HUES64 (cell line): ENCODE measurements around the gene NR2C2.
"Not testable (repeated sequence)": the region's sequence is repeated elsewhere in the genome, so short reads cannot be mapped to it uniquely, and the experiment has no call there.

Source experiments
- H3K27ac ChIP-seq: 2 replicates; pipeline ENCODE4 v1.7.0; 2013; ENCODE audit warnings: low read depth, low read length, inconsistent platforms
- H3K27me3 ChIP-seq: 2 replicates; pipeline ENCODE4 v1.6.1; 2013; ENCODE audit warnings: mild to moderate bottlenecking, low read length; ENCODE audit not compliant: insufficient read depth
- H3K36me3 ChIP-seq: 2 replicates; pipeline ENCODE4 v1.6.1; 2013; ENCODE audit warnings: mild to moderate bottlenecking, low read length; ENCODE audit not compliant: insufficient read depth
- H3K4me1 ChIP-seq: 2 replicates; pipeline ENCODE4 v1.6.1; 2013; ENCODE audit warnings: mild to moderate bottlenecking, low read length, moderate library complexity; ENCODE audit not compliant: insufficient read depth
- H3K4me3 ChIP-seq: 2 replicates; pipeline ENCODE4 v1.5.1; 2013; ENCODE audit warnings: mild to moderate bottlenecking, low read length, moderate library complexity
- H3K9ac ChIP-seq: 2 replicates; pipeline ENCODE4 v1.6.1; 2013; ENCODE audit warnings: mild to moderate bottlenecking, low read depth, low read length
- H3K9me3 ChIP-seq: 2 replicates; pipeline ENCODE4 v1.6.1; 2013; ENCODE audit warnings: low read depth, low read length; ENCODE audit not compliant: insufficient read depth
- WGBS: fragments of 150-250, 120-280 bp; methylation state at CpG from one replicate; pipeline ENCODE4 v1.1.7; 2013; ENCODE audit warnings: missing lambda C conversion rate; 5-methylcytosine and 5-hydroxymethylcytosine counted together

The NR2C2 gene

DNA sequence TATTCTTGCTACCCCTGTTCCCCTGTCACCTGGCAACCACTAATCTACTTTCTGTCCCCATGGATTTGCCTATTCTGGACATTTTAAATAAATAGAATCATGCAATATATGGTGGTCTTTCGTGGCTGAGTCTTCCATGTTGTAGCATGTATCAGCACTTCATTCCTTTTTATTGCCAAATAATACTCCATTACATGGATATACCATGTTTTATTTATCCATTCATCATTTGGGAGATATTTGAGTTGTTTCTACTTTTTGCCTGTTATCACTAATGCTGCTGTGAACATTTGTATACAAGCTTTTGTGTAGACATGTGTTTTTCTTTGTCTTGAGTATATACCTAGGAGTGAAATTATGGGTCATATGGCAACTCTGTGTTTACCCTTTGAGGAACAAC lies 50.6 kb downstream of the NR2C2 start:
- H3K27ac ChIP-seq = no peak overlapping the region
- H3K9me3 ChIP-seq = peaks cover 7% of the 10 kb centered on the region
- H3K4me1 ChIP-seq = peaks cover under 1% of the 10 kb centered on the region; the same call in 1 of the 2 replicates
- no peak overlapping the region for H3K9ac ChIP-seq
- no CpG with 5 or more reads among the region's 1 CpG for WGBS
- no peak overlapping the region for H3K4me3 ChIP-seq
- H3K27me3 ChIP-seq = no peaks in the 10 kb centered on the region
- H3K36me3 ChIP-seq = peaks cover 11% of the 10 kb centered on the region; the same call in 1 of the 2 replicates

DNA sequence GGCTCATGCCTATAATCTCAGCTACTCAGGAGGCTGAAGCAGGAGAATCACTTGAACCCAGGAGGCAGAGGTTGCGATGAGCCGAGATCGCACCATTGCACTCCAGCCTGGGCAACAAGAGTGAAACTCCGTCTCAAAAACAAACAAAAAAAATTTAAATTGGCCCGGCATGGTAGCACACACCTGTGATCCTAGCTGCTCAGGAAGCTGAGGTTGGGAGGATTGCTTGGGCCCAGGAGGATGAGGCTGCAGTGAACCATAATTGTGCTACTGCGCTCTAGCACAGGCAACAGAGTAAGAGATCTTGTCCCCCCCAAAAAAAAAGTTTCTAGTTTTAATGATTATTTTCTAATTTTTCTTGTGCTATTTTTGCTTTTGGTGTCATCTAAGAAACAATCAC lies 51.8 kb downstream of the NR2C2 start:
- not testable (repeated sequence) for H3K4me1 ChIP-seq, H3K27ac ChIP-seq, H3K4me3 ChIP-seq, H3K9ac ChIP-seq, H3K27me3 ChIP-seq, H3K9me3 ChIP-seq
- H3K36me3 ChIP-seq = peaks cover 22% of the 10 kb centered on the region
- WGBS = 97% methylated on average over 5 of the region's 6 CpGs

- Histone ChIP-seq H3K9ac (no peak overlapping the region), H3K4me1 (peaks cover 6% of the 10 kb centered on the region; the same call in 1 of the 2 replicates), H3K9me3 (no peaks in the 10 kb centered on the region), H3K4me3 (no peak overlapping the region), H3K36me3 (peaks cover 60% of the 10 kb centered on the region), H3K27ac (no peak overlapping the region), H3K27me3 (no peaks in the 10 kb centered on the region)
- WGBS = 86% methylated on average over 3 of the region's 4 CpGs
Observed at GRCh38 chr3:15007681-15008141, 60.3 kb downstream of the NR2C2 start.

- peaks cover 64% of the 10 kb centered on the region for H3K36me3 ChIP-seq
- H3K9ac ChIP-seq = no peak overlapping the region
- WGBS = 91% methylated on average over 5 of the region's 5 CpGs
- H3K4me3 ChIP-seq = no peak overlapping the region
- no peak overlapping the region for H3K27ac ChIP-seq
- no peaks in the 10 kb centered on the region for H3K9me3 ChIP-seq
- no peaks in the 10 kb centered on the region for H3K4me1 ChIP-seq
- no peaks in the 10 kb centered on the region for H3K27me3 ChIP-seq
Observed at GRCh38 chr3:15009167-15009566, 61.8 kb downstream of the NR2C2 start.

DNA sequence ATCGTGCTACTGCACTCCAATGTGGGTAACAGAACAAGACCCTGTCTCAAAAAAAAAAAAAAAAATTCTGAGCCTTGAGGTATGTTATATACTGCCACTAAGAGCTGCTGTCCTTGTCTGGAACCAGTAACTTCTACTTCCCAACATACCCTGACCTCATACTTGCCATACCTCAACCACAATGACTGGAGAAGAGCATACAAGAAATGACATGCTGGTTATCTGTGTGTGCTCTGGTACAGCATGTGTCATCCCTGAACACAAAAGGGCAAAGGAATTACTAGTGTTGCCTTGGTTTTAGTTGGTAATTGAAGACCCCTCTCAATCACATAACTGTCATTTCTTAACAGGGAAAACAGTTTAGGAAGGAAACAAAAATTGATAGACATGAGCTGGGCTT lies 63.3 kb downstream of the NR2C2 start:
- 100% methylated on average over 1 of the region's 1 CpG for WGBS
- Histone ChIP-seq H3K4me3 (no peak overlapping the region), H3K27ac (no peak overlapping the region), H3K9ac (no peak overlapping the region), H3K36me3 (peaks cover 70% of the 10 kb centered on the region), H3K4me1 (no peaks in the 10 kb centered on the region), H3K27me3 (no peaks in the 10 kb centered on the region), H3K9me3 (no peaks in the 10 kb centered on the region)

GRCh38 chr3:15011174-15011573 lies 63.8 kb downstream of the NR2C2 start:
- peaks cover 72% of the 10 kb centered on the region for H3K36me3 ChIP-seq
- no peak overlapping the region for H3K27ac ChIP-seq

DNA sequence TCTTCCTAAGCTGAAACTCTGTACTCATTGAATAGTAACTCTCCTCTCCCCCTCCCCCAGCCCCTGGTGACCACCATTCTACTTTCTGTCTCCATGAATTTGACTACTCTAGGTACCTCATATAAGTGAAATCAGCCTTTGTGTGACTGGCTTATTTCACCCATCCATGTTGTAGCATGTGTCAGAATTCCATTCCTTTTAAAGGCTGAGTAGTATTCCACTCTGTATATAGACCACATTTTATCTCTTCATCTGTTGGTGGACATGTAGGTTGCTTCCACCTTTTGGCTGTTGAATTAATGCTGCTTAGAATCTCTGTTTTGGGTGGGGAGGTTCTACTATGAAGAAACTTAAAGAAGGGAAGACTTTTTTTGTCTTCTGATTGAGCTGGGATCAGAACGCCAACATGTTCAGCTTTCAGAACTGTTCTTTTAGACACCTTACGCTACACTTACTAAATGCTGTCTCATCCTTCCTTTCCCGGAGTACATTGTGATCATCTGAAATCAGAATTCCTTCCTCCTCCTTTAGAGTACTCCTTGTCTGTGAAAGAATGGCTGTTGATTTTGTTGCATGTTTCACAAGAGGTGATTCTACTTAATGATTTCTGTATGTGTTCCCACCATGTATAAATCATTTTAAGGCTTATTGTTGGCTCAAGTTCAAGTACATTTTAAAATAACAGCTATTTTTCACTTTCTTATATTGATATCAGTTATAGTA lies 67.4 kb downstream of the NR2C2 start:
- WGBS = 96% methylated on average over 3 of the region's 3 CpGs
- Histone ChIP-seq H3K9me3 (no peaks in the 10 kb centered on the region), H3K27me3 (no peaks in the 10 kb centered on the region), H3K9ac (no peak overlapping the region), H3K4me1 (no peaks in the 10 kb centered on the region), H3K4me3 (no peak overlapping the region), H3K36me3 (peaks cover 77% of the 10 kb centered on the region), H3K27ac (no peak overlapping the region)

More at GRCh38 chr3:15011174-15011573, 63.8 kb downstream of the NR2C2 start:
- 91% methylated on average over 5 of the region's 5 CpGs for WGBS
- no peak overlapping the region for H3K9ac ChIP-seq
- H3K9me3 ChIP-seq = no peaks in the 10 kb centered on the region
- no peaks in the 10 kb centered on the region for H3K4me1 ChIP-seq
- no peaks in the 10 kb centered on the region for H3K27me3 ChIP-seq
- no peak overlapping the region for H3K4me3 ChIP-seq

GRCh38 chr3:15015456-15015855 lies 68.1 kb downstream of the NR2C2 start:
- H3K36me3 ChIP-seq = peaks cover 81% of the 10 kb centered on the region
- 97% methylated on average over 4 of the region's 4 CpGs for WGBS
- no peak overlapping the region for H3K9ac ChIP-seq
- no peaks in the 10 kb centered on the region for H3K9me3 ChIP-seq
- H3K27ac ChIP-seq = no peak overlapping the region
- H3K27me3 ChIP-seq = no peaks in the 10 kb centered on the region
- no peaks in the 10 kb centered on the region for H3K4me1 ChIP-seq
- no peak overlapping the region for H3K4me3 ChIP-seq

- Histone ChIP-seq H3K9ac (no peak overlapping the region), H3K36me3 (peaks cover 92% of the 10 kb centered on the region), H3K27me3 (no peaks in the 10 kb centered on the region), H3K4me1 (no peaks in the 10 kb centered on the region), H3K9me3 (no peaks in the 10 kb centered on the region), H3K27ac (no peak overlapping the region), H3K4me3 (no peak overlapping the region)
- WGBS = 95% methylated on average over 2 of the region's 2 CpGs
Observed at GRCh38 chr3:15017191-15017590, 69.8 kb downstream of the NR2C2 start.

DNA sequence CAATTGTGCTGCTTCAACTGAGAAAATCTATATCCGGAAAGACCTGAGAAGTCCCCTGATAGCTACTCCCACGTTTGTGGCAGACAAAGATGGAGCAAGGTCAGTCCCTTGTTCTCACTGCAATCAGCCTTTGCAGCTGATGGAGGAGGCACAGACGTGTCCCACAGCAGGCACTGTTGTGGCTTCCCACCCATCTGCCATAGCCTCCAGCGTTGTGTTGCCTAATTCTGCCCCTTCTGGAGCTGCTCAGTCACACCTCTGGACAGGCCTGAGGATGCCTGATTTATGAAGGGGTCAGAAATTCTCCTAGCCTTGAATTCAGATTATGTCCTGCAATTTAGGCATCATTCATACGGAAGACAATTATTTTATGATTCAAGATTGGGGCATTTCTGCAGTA lies 75.9 kb downstream of the NR2C2 start:
- 90% methylated on average over 5 of the region's 5 CpGs for WGBS
- Histone ChIP-seq H3K36me3 (peaks cover 86% of the 10 kb centered on the region), H3K27me3 (no peaks in the 10 kb centered on the region)

DNA sequence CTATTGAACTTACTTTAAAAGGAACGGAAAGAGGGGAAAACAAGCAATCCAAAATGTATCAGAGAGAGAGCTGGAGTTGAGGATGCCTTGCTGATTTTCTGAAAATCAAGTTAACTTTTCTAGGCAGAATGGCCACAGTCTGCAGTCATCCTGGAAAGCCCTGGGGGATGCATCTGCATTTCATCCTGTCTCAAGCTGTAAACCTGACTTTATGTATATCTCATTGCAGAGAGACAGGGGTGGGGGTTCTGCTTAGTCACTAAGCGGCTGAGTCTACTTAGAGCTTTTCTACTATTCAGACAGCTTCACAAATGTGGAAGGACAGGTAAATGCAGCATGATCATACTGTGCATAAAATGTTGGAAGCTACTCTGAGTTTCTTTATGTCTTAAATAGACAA lies 76.3 kb downstream of the NR2C2 start:
- H3K4me1 ChIP-seq = 0 out of 2 replicates have a peak, but pooled peaks cover 4% of the 10 kb centered on the region
- H3K9ac ChIP-seq = no peak overlapping the region
- H3K36me3 ChIP-seq = peaks cover 87% of the 10 kb centered on the region
- no peaks in the 10 kb centered on the region for H3K27me3 ChIP-seq
- no peaks in the 10 kb centered on the region for H3K9me3 ChIP-seq
- no peak overlapping the region for H3K27ac ChIP-seq
- H3K4me3 ChIP-seq = no peak overlapping the region
- WGBS = 100% methylated on average over 2 of the region's 2 CpGs

More for the DNA sequence above, 75.9 kb downstream of the NR2C2 start:
- Histone ChIP-seq H3K4me3 (no peak overlapping the region), H3K9ac (no peak overlapping the region), H3K4me1 (0 out of 2 replicates have a peak, but pooled peaks cover 4% of the 10 kb centered on the region), H3K27ac (no peak overlapping the region), H3K9me3 (no peaks in the 10 kb centered on the region)
